H9 (cell line): ENCODE measurements around the gene MRPL53. TPM values are rescaled to one million over a fixed set of nuclear protein-coding genes. Genes with fewer than 3 reads are reported as not detected.

Source experiments
- DNase-seq: peaks from one replicate; pipeline ENCODE4 v3.0.0-alpha.2; 2017
- H2AFZ ChIP-seq: one replicate; pipeline ENCODE4 v1.6.1; 2013; ENCODE audit warnings: mild to moderate bottlenecking, low read length, control low read depth, moderate library complexity
- H2AK5ac ChIP-seq: 2 replicates; pipeline ENCODE4 v1.6.1; 2013; ENCODE audit warnings: low read length, control low read depth, mixed read lengths; ENCODE audit not compliant: insufficient read length
- H2BK120ac ChIP-seq: one replicate; pipeline ENCODE4 v1.6.1; 2013; ENCODE audit warnings: low read depth, mild to moderate bottlenecking, low read length, control low read depth, inconsistent platforms; ENCODE audit not compliant: poor library complexity, severe bottlenecking
- H2BK12ac ChIP-seq: 2 replicates; pipeline ENCODE4 v1.6.1; 2013; ENCODE audit warnings: low read length, control low read depth, mixed read lengths, low read depth; ENCODE audit not compliant: insufficient read length
- H2BK15ac ChIP-seq: 2 replicates; pipeline ENCODE4 v1.6.1; 2013; ENCODE audit warnings: low read depth, low read length, control low read depth
- H2BK20ac ChIP-seq: one replicate; pipeline ENCODE4 v1.6.1; 2013; ENCODE audit warnings: low read depth, mild to moderate bottlenecking, low read length, control low read depth, inconsistent platforms; ENCODE audit not compliant: poor library complexity, severe bottlenecking
- H2BK5ac ChIP-seq: 2 replicates; pipeline ENCODE4 v1.6.1; 2013; ENCODE audit warnings: low read length, control low read depth, mixed read lengths; ENCODE audit not compliant: insufficient read length
- H3K14ac ChIP-seq: 2 replicates; pipeline ENCODE4 v1.6.1; 2013; ENCODE audit warnings: low read length, control low read depth; ENCODE audit not compliant: insufficient read depth
- H3K18ac ChIP-seq: 2 replicates; pipeline ENCODE4 v1.6.1; 2013; ENCODE audit warnings: low read depth, mild to moderate bottlenecking, mixed read lengths, low read length, control low read depth; ENCODE audit not compliant: insufficient read length
- H3K23ac ChIP-seq: 2 replicates; pipeline ENCODE4 v1.6.1; 2013; ENCODE audit warnings: low read length, control low read depth, mixed read lengths, low read depth; ENCODE audit not compliant: insufficient read length
- H3K23me2 ChIP-seq: 2 replicates; pipeline ENCODE4 v1.6.1; 2013; ENCODE audit warnings: low read depth, mild to moderate bottlenecking, mixed read lengths, low read length, control low read depth; ENCODE audit not compliant: insufficient read length, poor library complexity, severe bottlenecking
- H3K27ac ChIP-seq: 2 replicates; pipeline ENCODE4 v1.5.1; 2013; ENCODE audit warnings: low read length, control low read depth, mixed read lengths, low read depth; ENCODE audit not compliant: insufficient read length
- H3K27me3 ChIP-seq: 2 replicates; pipeline ENCODE4 v1.6.1; 2013; ENCODE audit warnings: low read length, control low read depth, inconsistent platforms; ENCODE audit not compliant: insufficient read depth
- H3K4ac ChIP-seq: 2 replicates; pipeline ENCODE4 v1.6.1; 2013; ENCODE audit warnings: low read depth, mild to moderate bottlenecking, control low read depth, inconsistent platforms, low read length, moderate library complexity
- H3K4me1 ChIP-seq: 2 replicates; pipeline ENCODE4 v1.6.1; 2013; ENCODE audit warnings: low read length, control low read depth, inconsistent platforms; ENCODE audit not compliant: insufficient read depth
- H3K4me2 ChIP-seq: 2 replicates; pipeline ENCODE4 v1.6.1; 2013; ENCODE audit warnings: low read length, control low read depth, mixed read lengths; ENCODE audit not compliant: insufficient read length, insufficient read depth
- H3K56ac ChIP-seq: 2 replicates; pipeline ENCODE4 v1.6.1; 2013; ENCODE audit warnings: low read depth, mild to moderate bottlenecking, mixed read lengths, low read length, control low read depth; ENCODE audit not compliant: insufficient read length
- H3K79me1 ChIP-seq: 2 replicates; pipeline ENCODE4 v1.6.1; 2013; ENCODE audit warnings: low read depth, mild to moderate bottlenecking, moderate library complexity, low read length, control low read depth, inconsistent platforms; ENCODE audit not compliant: insufficient read depth, poor library complexity, severe bottlenecking
- H3K79me2 ChIP-seq: 2 replicates; pipeline ENCODE4 v1.6.1; 2013; ENCODE audit warnings: low read length, control low read depth, inconsistent platforms; ENCODE audit not compliant: insufficient read depth
- H3K9ac ChIP-seq: 2 replicates; pipeline ENCODE4 v1.6.1; 2013; ENCODE audit warnings: low read length, control low read depth, mixed read lengths; ENCODE audit not compliant: insufficient read length; ENCODE audit errors: extremely low read depth
- H3K9me3 ChIP-seq: one replicate; pipeline ENCODE4 v1.6.1; 2013; ENCODE audit warnings: low read depth, low read length, inconsistent platforms; ENCODE audit not compliant: control insufficient read depth
- H3T11ph ChIP-seq: one replicate; pipeline ENCODE4 v1.6.1; 2013; ENCODE audit warnings: mild to moderate bottlenecking, low read length, control low read depth, inconsistent platforms
- H4K20me1 ChIP-seq: one replicate; pipeline ENCODE4 v1.6.1; 2013; ENCODE audit not compliant: control insufficient read depth, insufficient read length, insufficient read depth
- H4K5ac ChIP-seq: 2 replicates; pipeline ENCODE4 v1.6.1; 2013; ENCODE audit warnings: low read depth, mild to moderate bottlenecking, mixed read lengths, low read length, control low read depth; ENCODE audit not compliant: insufficient read length
- H4K8ac ChIP-seq: replicated peaks from 2 replicates; pipeline ENCODE4 v1.6.1; 2013; ENCODE audit warnings: low read length, control low read depth, mixed read lengths, low read depth; ENCODE audit not compliant: insufficient read length
- H4K91ac ChIP-seq: 2 replicates; pipeline ENCODE4 v1.6.1; 2013; ENCODE audit warnings: low read depth, mild to moderate bottlenecking, moderate library complexity, mixed read lengths, low read length, control low read depth; ENCODE audit not compliant: insufficient read length
- H3K27ac Mint-ChIP-seq, 3 experiments: 2 replicates in 2 of 3; 3 replicates in 1 of 3; pipeline ENCODE4 v1.8.0; 2020 to 2021; ENCODE audit warnings: mixed read lengths in 3 of 3, mild to moderate bottlenecking in 1 of 3, moderate library complexity in 1 of 3
- H3K27me3 Mint-ChIP-seq: 2 replicates; pipeline ENCODE4 v1.8.0; 2021; ENCODE audit warnings: low read depth, mild to moderate bottlenecking, moderate library complexity, mixed read lengths
- H3K36me3 Mint-ChIP-seq, 3 experiments: 2 replicates in 2 of 3; 3 replicates in 1 of 3; pipeline ENCODE4 v1.8.0; 2020 to 2021; ENCODE audit warnings: low read depth in 3 of 3, mixed read lengths in 3 of 3; ENCODE audit not compliant: insufficient read depth in 1 of 3
- H3K4me1 Mint-ChIP-seq, 2 experiments: 2 replicates each; pipeline ENCODE4 v1.8.0; 2020; ENCODE audit warnings: mixed read lengths in 2 of 2
- H3K4me3 Mint-ChIP-seq, 2 experiments: 2 replicates in 1 of 2; 3 replicates in 1 of 2; pipeline ENCODE4 v1.8.0; 2020 to 2021; ENCODE audit warnings: mild to moderate bottlenecking in 2 of 2, mixed read lengths in 2 of 2, moderate library complexity in 1 of 2
- H3K9me3 Mint-ChIP-seq, 2 experiments: 2 replicates in 1 of 2; 3 replicates in 1 of 2; pipeline ENCODE4 v1.8.0; 2020; ENCODE audit warnings: mild to moderate bottlenecking in 2 of 2, mixed read lengths in 2 of 2, moderate library complexity in 1 of 2
- whole genome bisulfite sequencing: extraction: QIAGEN DNeasy Blood & Tissue Kit; methylation state at CpG from one replicate; pipeline ENCODE4 v1.1.7; 2013; ENCODE audit warnings: missing lambda C conversion rate, low lambda C conversion rate, mixed read lengths; ENCODE audit not compliant: insufficient read length; ENCODE audit errors: extremely low coverage; 5-methylcytosine and 5-hydroxymethylcytosine counted together
- total RNA-seq: library from RNA; stranded (reverse); gene quantifications from 2 replicates; pipeline ENCODE4 v1.2.1, GENCODE V29; 2021
- TF ChIP-seq, protein P1 (sequence below): fragments of 200-600 bp; sonication (generic); conservative IDR thresholded peaks from 3 replicates; pipeline ENCODE4 v1.8.0; 2021; ENCODE audit warnings: antibody characterized with exemption, mild to moderate bottlenecking

The MRPL53 gene
- total RNA-seq, 1 experiment from 2014 or later, result 59.5 TPM

DNA sequence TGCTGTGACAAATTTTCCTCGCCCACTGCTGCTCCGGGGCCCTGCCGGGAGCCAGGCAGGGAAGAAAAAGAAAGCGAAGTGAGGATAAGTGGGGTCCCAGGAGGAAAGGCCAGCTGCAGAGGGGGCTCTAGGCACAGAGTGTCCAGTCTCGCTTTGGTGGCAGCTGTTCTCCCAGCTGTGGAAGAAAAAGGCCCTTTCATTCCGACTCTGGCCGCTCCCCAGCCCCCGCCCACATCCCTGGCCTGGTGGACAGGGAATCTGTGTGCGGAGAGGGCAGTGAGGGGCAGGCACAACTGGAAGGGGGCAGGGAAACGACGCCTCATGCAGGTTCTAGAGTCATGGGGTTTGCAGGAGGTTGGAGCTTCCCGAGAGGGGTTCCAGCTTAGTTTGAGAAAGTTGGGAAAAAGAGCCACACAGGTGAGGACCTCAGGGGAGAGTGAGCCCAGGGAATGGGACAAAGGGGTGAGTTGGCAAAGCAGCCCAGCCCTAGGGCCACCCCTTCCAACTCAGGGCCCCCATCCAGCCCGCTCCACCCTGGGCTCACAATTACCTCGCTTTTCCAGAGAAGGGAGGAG, 32.6 kb downstream of the MRPL53 start:
- Histone ChIP-seq H3K14ac (peak overlapping the region; percentile 86), H3K79me2 (peaks cover 21% of the 10 kb centered on the region; the same call in 1 of the 2 replicates)

More for the DNA sequence above, 32.6 kb downstream of the MRPL53 start:
- Histone ChIP-seq H2BK5ac (peak overlapping the region; percentile 38), H3K4me2 (peak overlapping the region; percentile 80), H3K23ac (no peak overlapping the region), H2BK120ac (no peak overlapping the region), H3K23me2 (peaks cover 11% of the 10 kb centered on the region), H3K4ac (no peak overlapping the region), H3K9me3 (no peaks in the 10 kb centered on the region), H3K4me1 (peaks cover 3% of the 10 kb centered on the region; the same call in 1 of the 2 replicates), H2AFZ (no peak overlapping the region), H3K56ac (no peak overlapping the region), H2AK5ac (no peak overlapping the region), H4K91ac (no peak overlapping the region), H4K8ac (no peak overlapping the region), H4K5ac (no peak overlapping the region), H4K20me1 (no peaks in the 10 kb centered on the region), H3K79me1 (peaks cover 7% of the 10 kb centered on the region), H2BK12ac (no peak overlapping the region), H3K27me3 (no peaks in the 10 kb centered on the region), H3K9ac (peak overlapping the region; percentile 65), H3K18ac (peak overlapping the region; percentile 36), H2BK15ac (no peak overlapping the region), H3K27ac (no peak overlapping the region), H3T11ph (no peak overlapping the region), H2BK20ac (no peak overlapping the region)
- Mint-ChIP-seq H3K4me3 (peak overlapping the region; percentile 95 to 99), H3K4me1 (peaks cover 31 to 43% of the 10 kb centered on the region in 2 experiments), H3K9me3 (no peaks in the 10 kb centered on the region), H3K27me3 (peaks cover 11% of the 10 kb centered on the region), H3K27ac (peak overlapping the region; percentile 75 to 98 (median 90); a peak in 6 of 7 replicates), H3K36me3 (peaks cover 11 to 26% (median 23%) of the 10 kb centered on the region in 3 experiments)
- DNase-seq, result no peak
- WGBS, result no CpG with 5 or more reads among the region's 14 CpGs
- TF ChIP-seq, protein P1, sequence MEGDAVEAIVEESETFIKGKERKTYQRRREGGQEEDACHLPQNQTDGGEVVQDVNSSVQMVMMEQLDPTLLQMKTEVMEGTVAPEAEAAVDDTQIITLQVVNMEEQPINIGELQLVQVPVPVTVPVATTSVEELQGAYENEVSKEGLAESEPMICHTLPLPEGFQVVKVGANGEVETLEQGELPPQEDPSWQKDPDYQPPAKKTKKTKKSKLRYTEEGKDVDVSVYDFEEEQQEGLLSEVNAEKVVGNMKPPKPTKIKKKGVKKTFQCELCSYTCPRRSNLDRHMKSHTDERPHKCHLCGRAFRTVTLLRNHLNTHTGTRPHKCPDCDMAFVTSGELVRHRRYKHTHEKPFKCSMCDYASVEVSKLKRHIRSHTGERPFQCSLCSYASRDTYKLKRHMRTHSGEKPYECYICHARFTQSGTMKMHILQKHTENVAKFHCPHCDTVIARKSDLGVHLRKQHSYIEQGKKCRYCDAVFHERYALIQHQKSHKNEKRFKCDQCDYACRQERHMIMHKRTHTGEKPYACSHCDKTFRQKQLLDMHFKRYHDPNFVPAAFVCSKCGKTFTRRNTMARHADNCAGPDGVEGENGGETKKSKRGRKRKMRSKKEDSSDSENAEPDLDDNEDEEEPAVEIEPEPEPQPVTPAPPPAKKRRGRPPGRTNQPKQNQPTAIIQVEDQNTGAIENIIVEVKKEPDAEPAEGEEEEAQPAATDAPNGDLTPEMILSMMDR, result no peak
